HL-60/S4 (cell line): ENCODE data around the gene PAX2.

ENCODE experiments used
- in situ Hi-C: fragments of 300-500 bp; cut with MboI; formaldehyde crosslinking; loops from 2 replicates; pipeline ENCODE4 v1.14.3; 2022; ENCODE audit warnings: low sequenced_read_pairs

Gene PAX2

GRCh38 chr10:100749309-100750217 lies 4.2 kb downstream of the PAX2 start:
- in situ Hi-C loops: no loop called here

- in situ Hi-C loops: no loop called here
These were observed 5.2 kb downstream of the PAX2 start for GRCh38 chr10:100750291-100751210.

DNA sequence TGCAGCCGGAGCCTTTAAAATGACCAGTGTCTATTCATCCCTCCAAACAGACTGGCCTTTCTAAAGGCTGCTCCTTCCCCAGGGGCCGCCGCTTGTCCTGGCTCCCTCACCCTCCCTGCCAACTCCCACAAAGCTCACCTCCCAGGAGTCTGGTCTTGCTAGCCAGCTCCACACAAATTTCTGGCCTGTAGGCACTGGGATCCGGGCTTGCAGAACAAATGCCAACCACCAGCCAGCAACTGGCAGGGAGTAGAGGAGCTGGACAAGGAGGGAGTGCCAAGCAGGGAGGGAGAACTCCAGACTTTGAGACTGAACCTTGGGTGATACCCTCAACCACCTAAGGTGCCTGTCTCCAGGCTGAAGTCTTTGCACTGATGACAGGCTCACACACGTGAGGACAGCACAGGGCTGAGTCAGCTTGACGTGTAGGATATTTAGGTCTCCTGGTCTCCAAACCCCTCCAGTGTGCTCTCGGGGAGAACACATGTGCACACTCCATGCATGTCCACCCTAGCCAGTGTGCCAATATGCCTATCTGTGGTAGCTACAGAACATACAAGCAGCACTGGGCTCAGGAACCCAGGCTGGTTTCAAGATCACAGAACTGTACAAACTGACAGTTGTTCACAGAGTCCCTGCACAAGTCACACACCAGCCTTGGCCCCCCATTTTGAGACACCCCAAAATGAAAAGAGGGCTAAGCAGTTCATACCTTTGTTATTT lies 6.0 kb downstream of the PAX2 start:
- in situ Hi-C loops: no loop called here

DNA sequence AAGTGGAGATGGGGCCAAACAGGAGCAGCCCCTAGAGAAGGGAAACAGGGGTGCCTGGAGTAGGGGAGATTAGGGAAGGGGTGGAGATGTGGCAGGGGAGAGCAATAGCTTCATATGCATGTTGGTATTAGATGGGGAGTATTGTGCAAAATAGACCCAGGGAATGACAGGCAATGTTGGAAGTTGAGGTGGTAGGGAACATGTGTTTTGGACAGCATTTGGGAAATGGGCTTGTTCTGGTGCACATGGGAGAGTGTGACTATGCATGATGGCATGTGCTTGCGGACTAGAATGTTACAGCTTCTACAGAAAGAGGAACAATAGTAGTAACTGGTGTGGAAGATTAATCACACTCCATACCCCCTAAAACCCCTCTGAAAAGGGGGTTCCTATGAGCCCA lies 10.4 kb downstream of the PAX2 start:
- in situ Hi-C loops: no loop called here

- in situ Hi-C loops: no loop called here
These were observed 13.9 kb downstream of the PAX2 start for GRCh38 chr10:100759331-100759730.

GRCh38 chr10:100760726-100761125 lies 15.3 kb downstream of the PAX2 start:
- in situ Hi-C loops: no loop called here

GRCh38 chr10:100761191-100761590 lies 15.8 kb downstream of the PAX2 start:
- in situ Hi-C loops: no loop called here

GRCh38 chr10:100763043-100763747 lies 17.8 kb downstream of the PAX2 start:
- in situ Hi-C loops: no loop called here

- in situ Hi-C loops: no loop called here
These were observed 21.5 kb downstream of the PAX2 start for GRCh38 chr10:100766693-100767421.

- in situ Hi-C loops: no loop called here
These were observed 22.0 kb downstream of the PAX2 start for GRCh38 chr10:100767422-100767775.

DNA sequence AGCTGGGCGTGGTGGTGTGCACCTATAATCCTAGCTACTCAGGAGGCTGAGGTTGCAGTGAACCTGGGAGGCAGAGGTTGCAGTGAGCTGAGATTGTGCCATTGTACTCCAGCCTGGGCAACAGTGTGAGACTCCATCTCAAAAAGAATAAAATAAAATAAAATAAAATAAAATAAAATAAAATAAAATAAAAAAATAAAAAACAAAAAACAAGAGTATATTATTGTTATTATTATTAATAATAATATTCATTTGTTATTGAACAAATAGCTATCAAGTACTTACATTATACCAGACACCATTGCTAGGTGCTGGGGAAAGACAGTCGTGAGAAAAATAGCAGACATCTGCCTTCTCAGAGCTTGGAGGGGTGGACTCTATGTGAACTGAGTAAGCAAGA lies 24.1 kb downstream of the PAX2 start:
- in situ Hi-C loops: no loop called here

GRCh38 chr10:100773646-100774045 lies 28.3 kb downstream of the PAX2 start:
- in situ Hi-C loops: no loop called here

- in situ Hi-C loops: no loop called here
These were observed 28.8 kb downstream of the PAX2 start for GRCh38 chr10:100774223-100774622.

DNA sequence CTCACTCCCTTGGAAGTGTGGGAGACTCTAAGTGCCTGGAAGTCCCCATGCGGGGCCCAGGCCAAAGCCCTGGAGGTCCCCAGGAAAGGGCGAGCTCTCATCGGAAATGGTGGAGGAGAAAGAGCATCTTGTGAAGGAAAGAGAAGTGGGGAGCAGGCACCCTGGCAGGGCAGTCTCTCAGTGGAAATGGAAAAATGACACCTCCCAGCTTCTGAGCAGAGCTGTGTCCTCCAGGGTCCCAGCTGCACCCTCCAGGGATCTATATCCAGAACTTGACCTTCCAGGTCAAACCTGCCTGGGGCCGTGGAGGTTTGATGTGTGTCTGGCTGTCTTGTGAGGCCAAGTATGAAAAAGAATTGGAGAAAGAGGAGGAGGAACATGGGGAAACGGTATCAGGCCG lies 29.5 kb downstream of the PAX2 start:
- in situ Hi-C loops: no loop called here

- in situ Hi-C loops: no loop called here
These were observed 30.0 kb downstream of the PAX2 start for GRCh38 chr10:100775386-100775785.

DNA sequence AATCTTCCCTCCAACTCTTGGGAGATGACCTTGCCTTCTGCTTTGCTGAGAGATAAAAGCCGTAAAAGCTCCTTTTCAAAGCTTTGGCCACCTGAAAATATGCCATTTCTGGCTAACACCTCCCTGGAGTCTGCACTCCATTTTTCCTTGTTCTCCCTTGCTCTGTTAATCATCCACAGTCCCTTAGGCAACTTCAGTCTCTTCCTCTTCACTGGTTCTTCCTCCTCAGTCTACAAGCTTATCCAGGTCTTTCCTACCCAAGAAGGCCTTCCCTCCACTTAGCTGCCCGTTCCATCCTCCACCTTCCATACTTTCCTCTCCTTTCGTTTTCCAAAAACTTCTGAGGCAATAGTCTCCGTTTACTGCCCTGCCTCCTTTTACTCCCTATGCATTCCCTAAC lies 30.5 kb downstream of the PAX2 start:
- in situ Hi-C loops: no loop called here

DNA sequence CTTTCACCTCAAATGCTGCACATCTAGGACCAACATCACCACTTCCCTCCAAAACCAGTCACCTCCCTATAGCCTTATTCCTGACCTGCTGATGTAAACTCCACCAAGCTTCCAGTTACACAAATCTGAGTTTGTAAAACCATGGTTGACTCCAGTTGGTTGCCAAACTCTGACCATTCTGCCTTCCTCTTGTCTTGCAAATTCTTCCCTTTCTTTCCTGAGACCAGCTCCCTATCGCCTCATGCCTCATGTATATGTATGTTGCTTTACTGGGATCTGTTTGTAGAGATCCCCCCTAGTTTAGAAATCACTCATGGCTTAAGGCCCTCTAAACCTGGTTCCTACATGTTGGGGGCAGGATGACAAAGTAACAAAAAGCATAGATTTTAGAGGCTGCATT lies 31.3 kb downstream of the PAX2 start:
- in situ Hi-C loops: no loop called here

DNA sequence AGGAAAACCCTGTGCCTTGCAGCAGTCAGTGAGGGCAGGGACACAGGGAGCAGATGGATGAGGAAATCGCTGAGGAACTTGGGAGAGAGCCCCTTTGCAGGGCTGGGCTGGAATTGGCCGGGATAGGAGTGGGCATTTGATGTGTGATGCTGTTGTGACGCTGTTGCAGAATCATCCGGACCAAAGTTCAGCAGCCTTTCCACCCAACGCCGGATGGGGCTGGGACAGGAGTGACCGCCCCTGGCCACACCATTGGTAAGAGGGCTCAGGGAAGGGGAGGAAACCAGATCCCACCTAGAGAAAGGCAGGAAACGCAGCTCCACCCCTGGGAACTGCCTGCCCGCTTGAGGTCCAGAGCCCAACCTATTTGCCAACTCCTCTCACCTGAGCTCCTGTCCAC lies 33.9 kb downstream of the PAX2 start:
- in situ Hi-C loops: no loop called here

DNA sequence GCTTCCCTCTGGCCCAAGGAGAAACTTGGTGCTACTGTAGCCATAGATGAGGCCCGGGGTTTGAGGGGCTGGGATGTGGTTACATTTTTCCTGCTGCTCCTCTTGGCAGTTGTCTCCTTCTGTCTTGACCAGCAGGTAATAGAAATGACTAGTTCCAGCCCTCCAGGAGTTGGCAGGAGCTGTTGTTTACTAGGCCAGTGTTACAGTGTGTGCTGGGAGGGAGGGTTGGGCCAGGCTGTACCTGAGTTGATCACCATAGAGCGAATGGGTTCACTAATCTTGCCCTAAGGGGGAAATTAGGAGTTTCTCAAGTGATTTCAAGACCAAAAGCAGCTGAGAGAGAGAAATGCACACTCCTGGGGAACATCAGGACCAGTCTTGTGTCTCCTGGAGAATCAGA lies 34.9 kb downstream of the PAX2 start:
- in situ Hi-C loops: no loop called here

DNA sequence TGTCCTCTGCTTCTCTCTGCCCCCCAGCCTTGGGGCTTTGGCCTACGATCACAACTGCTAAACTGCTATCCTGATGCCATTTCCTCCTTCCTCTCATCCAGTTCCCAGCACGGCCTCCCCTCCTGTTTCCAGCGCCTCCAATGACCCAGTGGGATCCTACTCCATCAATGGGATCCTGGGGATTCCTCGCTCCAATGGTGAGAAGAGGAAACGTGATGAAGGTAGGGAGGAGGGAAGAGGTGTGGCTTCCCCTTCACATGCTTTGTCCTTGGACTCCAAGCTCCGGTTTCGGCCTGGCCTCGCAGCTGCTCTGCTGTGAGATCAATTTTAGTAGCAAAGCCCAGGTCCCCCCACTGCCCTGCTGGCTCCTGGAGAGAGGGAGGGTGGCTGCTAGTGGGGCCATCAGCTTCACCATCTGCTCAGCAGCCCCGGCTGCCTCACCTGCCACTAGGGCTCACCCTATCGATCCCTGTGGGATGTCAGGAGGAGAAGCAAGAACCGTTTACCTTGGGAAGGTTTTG lies 35.8 kb downstream of the PAX2 start:
- in situ Hi-C loops: no loop called here
